GM18508 (cell line): ENCODE measurements around the gene RGS19.

Experiments used
- ATAC-seq: cut with Tn5 transposase; IDR thresholded peaks from one replicate; pipeline ENCODE4 v1.9.1; 2021; ENCODE audit warnings: moderate number of reproducible peaks; ENCODE audit not compliant: insufficient read depth, unreplicated experiment

Gene RGS19

GRCh38 chr20:64078934-64079272 lies 415 bp downstream of the RGS19 start:
- no peak for ATAC-seq

GRCh38 chr20:64077876-64078551 lies 1.3 kb downstream of the RGS19 start:
- ATAC-seq, result no peak

- no peak for ATAC-seq
Measured at GRCh38 chr20:64077541-64077875, 1.8 kb downstream of the RGS19 start.

- no peak for ATAC-seq
Measured at GRCh38 chr20:64077094-64077493, 2.2 kb downstream of the RGS19 start.

GRCh38 chr20:64076061-64076997 lies 3.0 kb downstream of the RGS19 start:
- no peak for ATAC-seq

GRCh38 chr20:64075556-64075955 lies 3.8 kb downstream of the RGS19 start:
- no peak for ATAC-seq

GRCh38 chr20:64074963-64075362 lies 4.4 kb downstream of the RGS19 start:
- no peak for ATAC-seq

GRCh38 chr20:64074184-64074789 lies 5.0 kb downstream of the RGS19 start:
- ATAC-seq, result no peak

GRCh38 chr20:64073476-64074183 lies 5.7 kb downstream of the RGS19 start:
- no peak for ATAC-seq

GRCh38 chr20:64072498-64073063 lies 6.7 kb downstream of the RGS19 start:
- ATAC-seq, result no peak

- no peak for ATAC-seq
Measured at GRCh38 chr20:64071341-64072332, 7.7 kb downstream of the RGS19 start.

GRCh38 chr20:64070244-64070993 lies 8.9 kb downstream of the RGS19 start:
- ATAC-seq, result no peak

- no peak for ATAC-seq
Measured at GRCh38 chr20:64069614-64070243, 9.6 kb downstream of the RGS19 start.

- no peak for ATAC-seq
Measured at GRCh38 chr20:64069209-64069613, 10.1 kb downstream of the RGS19 start.

- ATAC-seq, result no peak
Measured at GRCh38 chr20:64068386-64069208, 10.7 kb downstream of the RGS19 start.

GRCh38 chr20:64067733-64068307 lies 11.5 kb downstream of the RGS19 start:
- no peak for ATAC-seq
